Spleen (tissue), 7 donors: ENCODE results near the gene DNM1.

Source experiments
- POLR2A ChIP-seq, 3 donors: fragments of 450-650 bp; IDR thresholded peaks; one replicate each; pipeline ENCODE4 v1.5.1; 2017; ENCODE audit warnings: antibody characterized with exemption in 3 of 3, mild to moderate bottlenecking in 1 of 3
- TF ChIP-seq, protein P1 (sequence below), 11 experiments: fragments of 200-600 bp in 7 of 11; fragments of 450-650 bp in 4 of 11; sonication (generic) in 4 of 11; IDR thresholded peaks in 8 of 11; conservative IDR thresholded peaks in 3 of 11; 1 replicate in 7 of 11; 2 replicates in 4 of 11; pipeline versions ENCODE4 v1.4.0 to v1.8.0; 2016 to 2021; ENCODE audit warnings: antibody characterized with exemption in 11 of 11, inconsistent platforms in 4 of 11, mild to moderate bottlenecking in 1 of 11
- donor health status: DM: no; HTN: no; CAD: no; lungs with moderate emphysema.
- donor health status: DM: no; HTN: no; CAD: no.
- donor health status: DM: no; HTN: no; CAD: no.

- TF ChIP-seq POLR2A (IDR thresholded peaks at IDR 0.05): no peak
- TF ChIP-seq, protein P1, sequence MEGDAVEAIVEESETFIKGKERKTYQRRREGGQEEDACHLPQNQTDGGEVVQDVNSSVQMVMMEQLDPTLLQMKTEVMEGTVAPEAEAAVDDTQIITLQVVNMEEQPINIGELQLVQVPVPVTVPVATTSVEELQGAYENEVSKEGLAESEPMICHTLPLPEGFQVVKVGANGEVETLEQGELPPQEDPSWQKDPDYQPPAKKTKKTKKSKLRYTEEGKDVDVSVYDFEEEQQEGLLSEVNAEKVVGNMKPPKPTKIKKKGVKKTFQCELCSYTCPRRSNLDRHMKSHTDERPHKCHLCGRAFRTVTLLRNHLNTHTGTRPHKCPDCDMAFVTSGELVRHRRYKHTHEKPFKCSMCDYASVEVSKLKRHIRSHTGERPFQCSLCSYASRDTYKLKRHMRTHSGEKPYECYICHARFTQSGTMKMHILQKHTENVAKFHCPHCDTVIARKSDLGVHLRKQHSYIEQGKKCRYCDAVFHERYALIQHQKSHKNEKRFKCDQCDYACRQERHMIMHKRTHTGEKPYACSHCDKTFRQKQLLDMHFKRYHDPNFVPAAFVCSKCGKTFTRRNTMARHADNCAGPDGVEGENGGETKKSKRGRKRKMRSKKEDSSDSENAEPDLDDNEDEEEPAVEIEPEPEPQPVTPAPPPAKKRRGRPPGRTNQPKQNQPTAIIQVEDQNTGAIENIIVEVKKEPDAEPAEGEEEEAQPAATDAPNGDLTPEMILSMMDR (IDR thresholded peaks at IDR 0.05 in 8 of 11, conservative IDR thresholded peaks at IDR 0.05 in 3 of 11): no peak
These were observed 63.9 kb downstream of the DNM1 start for GRCh38 chr9:128266868-128267590.
